ENCODE data around the gene MARK3.
"Not testable (repeated sequence)": the region's sequence is repeated elsewhere in the genome, so short reads cannot be mapped to it uniquely, and the experiment has no call there.

Gene MARK3

GRCh38 chr14:103492156-103492925 lies 107.1 kb downstream of the MARK3 start:
- no peak for DNase-seq

- DNase-seq = no peak
Measured at GRCh38 chr14:103495854-103496253, 110.6 kb downstream of the MARK3 start.

GRCh38 chr14:103496776-103497175 lies 111.6 kb downstream of the MARK3 start:
- DNase-seq = no peak

GRCh38 chr14:103499709-103500108 lies 114.5 kb downstream of the MARK3 start:
- DNase-seq = no peak

- peak; percentile 88 for DNase-seq
Measured at GRCh38 chr14:103500148-103500990, 115.2 kb downstream of the MARK3 start.

GRCh38 chr14:103501041-103501870 lies 116.0 kb downstream of the MARK3 start:
- DNase-seq = no peak

GRCh38 chr14:103501921-103502669 lies 116.9 kb downstream of the MARK3 start:
- DNase-seq = no peak

- DNase-seq = no peak
Measured at GRCh38 chr14:103502877-103503276, 117.7 kb downstream of the MARK3 start.

GRCh38 chr14:103503296-103503695 lies 118.1 kb downstream of the MARK3 start:
- DNase-seq = no peak

GRCh38 chr14:103504991-103505565 lies 119.9 kb downstream of the MARK3 start:
- DNase-seq = no peak

- DNase-seq = no peak
Measured at GRCh38 chr14:103507751-103508150, 122.5 kb downstream of the MARK3 start.

GRCh38 chr14:103508521-103509329 lies 123.5 kb downstream of the MARK3 start:
- DNase-seq = no peak

GRCh38 chr14:103509864-103510723 lies 124.9 kb downstream of the MARK3 start:
- DNase-seq = no peak

- DNase-seq = no peak
Measured at GRCh38 chr14:103510724-103511693, 125.8 kb downstream of the MARK3 start.

GRCh38 chr14:103512180-103512579 lies 127.0 kb downstream of the MARK3 start:
- DNase-seq = not testable (repeated sequence)

- no peak for DNase-seq
Measured at GRCh38 chr14:103512701-103513611, 127.7 kb downstream of the MARK3 start.

GRCh38 chr14:103514596-103515421 lies 129.6 kb downstream of the MARK3 start:
- no peak for DNase-seq
